ENCODE results near the gene MTSS2. TPM values are rescaled to one million over a fixed set of nuclear protein-coding genes. Genes with fewer than 3 reads are reported as not detected.

The MTSS2 gene
- total and polyA plus RNA-seq, 2 of the 4 experiments (the other 2 are of a cell fraction), result 9.1 to 86.2 TPM

DNA sequence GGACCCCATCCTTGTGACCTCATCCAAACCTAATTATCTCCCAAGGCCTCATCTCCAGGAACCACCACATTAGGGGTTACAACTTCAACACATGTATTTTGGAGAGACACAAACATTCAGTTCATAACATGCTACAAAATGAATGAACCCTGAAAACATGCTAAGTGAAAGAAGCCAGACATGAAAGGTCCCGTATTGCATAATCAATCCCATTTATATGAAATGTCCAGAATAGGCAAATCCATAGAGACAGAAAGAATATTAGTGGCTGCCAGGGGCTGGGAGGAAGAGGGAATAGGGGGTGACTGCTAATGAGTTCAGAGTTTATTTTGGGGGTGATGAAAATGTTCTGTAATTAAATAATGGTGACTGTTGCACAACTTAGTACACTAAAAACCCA lies 43.2 kb downstream of the MTSS2 start:
- Histone ChIP-seq H3K4me3 (ENCODE audit: insufficient read depth, low read depth, low read length) (no peak overlapping the region), H2BK120ac (ENCODE audit: low read depth, low read length) (no peak overlapping the region), H3K27ac (ENCODE audit: insufficient read depth, low read length) (no peak overlapping the region), H3K14ac (replicated peaks; ENCODE audit: low read depth, low read length) (no peak overlapping the region), H3K79me1 (ENCODE audit: low read depth in 1 of 2, low read length in 2 of 2) (no peaks in the 10 kb centered on the region), H3K9me3 (ENCODE audit: control insufficient read depth, insufficient read depth, low read length) (no peaks in the 10 kb centered on the region), H3K23ac (ENCODE audit: low read depth, low read length) (no peak overlapping the region), H3K9me1 (ENCODE audit: insufficient read depth, low read length) (peaks cover 3% of the 10 kb centered on the region), H2BK15ac (ENCODE audit: low read depth, low read length) (no peak overlapping the region), H3K9ac (ENCODE audit: low read depth, low read length) (no peak overlapping the region), H2AK5ac (ENCODE audit: low read depth, low read length) (no peak overlapping the region), H2BK5ac (ENCODE audit: low read depth, low read length, poor library complexity, severe bottlenecking) (no peak overlapping the region), H2AK9ac (replicated peaks; ENCODE audit: low read depth, low read length, poor library complexity) (no peak overlapping the region), H3K36me3 (ENCODE audit: control insufficient read depth, insufficient read depth, low read length) (no peaks in the 10 kb centered on the region), H4K20me1 (ENCODE audit: insufficient read depth, low read length) (no peaks in the 10 kb centered on the region), H2AFZ (replicated peaks; ENCODE audit: low read length, poor library complexity) (no peak overlapping the region), H3K56ac (ENCODE audit: extremely low read depth, insufficient read depth, low read length) (no peak overlapping the region), H4K5ac (ENCODE audit: low read depth, low read length) (no peak overlapping the region), H3K27me3 (ENCODE audit: control insufficient read depth, insufficient read depth, low read length) (0 out of 2 replicates have a peak, but pooled peaks cover 4% of the 10 kb centered on the region), H2BK20ac (ENCODE audit: low read depth, low read length) (no peak overlapping the region), H3K4ac (ENCODE audit: low read depth, low read length) (no peak overlapping the region), H4K91ac (ENCODE audit: insufficient read depth, low read depth, low read length) (no peak overlapping the region), H3K4me1 (ENCODE audit: control insufficient read depth, insufficient read depth, low read length) (peaks cover 6% of the 10 kb centered on the region), H3K18ac (ENCODE audit: low read depth, low read length) (no peak overlapping the region), H4K8ac (ENCODE audit: low read depth in 2 of 2, low read length in 2 of 2) (no peak overlapping the region), H3K4me2 (ENCODE audit: low read depth, low read length) (no peak overlapping the region)
- ATAC-seq (ENCODE audit: low read depth) (no peak), DNase-seq (no peak)
- intact Hi-C loops (cut with micrococcal nuclease), result no loop called here
- no CpG with 5 or more reads among the region's 1 CpG for WGBS, 2 experiments (ENCODE audit: extremely low coverage in 2 of 2, insufficient read length in 1 of 2)
- TF ChIP-seq, protein P1, sequence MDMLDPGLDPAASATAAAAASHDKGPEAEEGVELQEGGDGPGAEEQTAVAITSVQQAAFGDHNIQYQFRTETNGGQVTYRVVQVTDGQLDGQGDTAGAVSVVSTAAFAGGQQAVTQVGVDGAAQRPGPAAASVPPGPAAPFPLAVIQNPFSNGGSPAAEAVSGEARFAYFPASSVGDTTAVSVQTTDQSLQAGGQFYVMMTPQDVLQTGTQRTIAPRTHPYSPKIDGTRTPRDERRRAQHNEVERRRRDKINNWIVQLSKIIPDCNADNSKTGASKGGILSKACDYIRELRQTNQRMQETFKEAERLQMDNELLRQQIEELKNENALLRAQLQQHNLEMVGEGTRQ (IDR thresholded peaks at IDR 0.05; ENCODE audit: low read depth, low read length), result no peak
- TF ChIP-seq CEBPB (IDR thresholded peaks at IDR 0.05; ENCODE audit: low read depth, low read length), result peak; percentile 66; the same call in 1 of the 2 replicates
- dilution Hi-C loops (cut with HindIII; ENCODE audit: low sequenced_read_pairs, unreplicated experiment), result no loop called here
- ChIA-PET POLR2A (ENCODE audit: unreplicated experiment) (no interaction called here), CTCF (interaction anchor here (0.7 kb wide), 1 partner anchor 80 kb away, joined by 6 read pairs; no protein-coding TSS in a partner anchor)
- in situ Hi-C loops (cut with MboI; ENCODE audit: low sequenced_read_pairs), result no loop called here
- no TSS peak for BruUV-seq (replicated peaks)

Measured in IMR-90 (cell line).